Measurements from ENCODE around the gene LRRC23.

GRCh38 chr12:6867413-6868210, 37.0 kb upstream of the LRRC23 start, which contains the start of gene TPI1:
- TF ChIP-seq, protein P1, sequence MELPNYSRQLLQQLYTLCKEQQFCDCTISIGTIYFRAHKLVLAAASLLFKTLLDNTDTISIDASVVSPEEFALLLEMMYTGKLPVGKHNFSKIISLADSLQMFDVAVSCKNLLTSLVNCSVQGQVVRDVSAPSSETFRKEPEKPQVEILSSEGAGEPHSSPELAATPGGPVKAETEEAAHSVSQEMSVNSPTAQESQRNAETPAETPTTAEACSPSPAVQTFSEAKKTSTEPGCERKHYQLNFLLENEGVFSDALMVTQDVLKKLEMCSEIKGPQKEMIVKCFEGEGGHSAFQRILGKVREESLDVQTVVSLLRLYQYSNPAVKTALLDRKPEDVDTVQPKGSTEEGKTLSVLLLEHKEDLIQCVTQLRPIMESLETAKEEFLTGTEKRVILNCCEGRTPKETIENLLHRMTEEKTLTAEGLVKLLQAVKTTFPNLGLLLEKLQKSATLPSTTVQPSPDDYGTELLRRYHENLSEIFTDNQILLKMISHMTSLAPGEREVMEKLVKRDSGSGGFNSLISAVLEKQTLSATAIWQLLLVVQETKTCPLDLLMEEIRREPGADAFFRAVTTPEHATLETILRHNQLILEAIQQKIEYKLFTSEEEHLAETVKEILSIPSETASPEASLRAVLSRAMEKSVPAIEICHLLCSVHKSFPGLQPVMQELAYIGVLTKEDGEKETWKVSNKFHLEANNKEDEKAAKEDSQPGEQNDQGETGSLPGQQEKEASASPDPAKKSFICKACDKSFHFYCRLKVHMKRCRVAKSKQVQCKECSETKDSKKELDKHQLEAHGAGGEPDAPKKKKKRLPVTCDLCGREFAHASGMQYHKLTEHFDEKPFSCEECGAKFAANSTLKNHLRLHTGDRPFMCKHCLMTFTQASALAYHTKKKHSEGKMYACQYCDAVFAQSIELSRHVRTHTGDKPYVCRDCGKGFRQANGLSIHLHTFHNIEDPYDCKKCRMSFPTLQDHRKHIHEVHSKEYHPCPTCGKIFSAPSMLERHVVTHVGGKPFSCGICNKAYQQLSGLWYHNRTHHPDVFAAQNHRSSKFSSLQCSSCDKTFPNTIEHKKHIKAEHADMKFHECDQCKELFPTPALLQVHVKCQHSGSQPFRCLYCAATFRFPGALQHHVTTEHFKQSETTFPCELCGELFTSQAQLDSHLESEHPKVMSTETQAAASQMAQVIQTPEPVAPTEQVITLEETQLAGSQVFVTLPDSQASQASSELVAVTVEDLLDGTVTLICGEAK (IDR thresholded peaks at IDR 0.05) = no peak
- TF ChIP-seq, protein P1 (CRISPR knock-in tag; IDR thresholded peaks at IDR 0.05) = peak; percentile 60
- no peak for TF ChIP-seq CEBPZ (IDR thresholded peaks at IDR 0.05; ENCODE audit: low read length)
- no peak for TF ChIP-seq ZNF274 (CRISPR knock-in tag; IDR thresholded peaks at IDR 0.05)
- no peak for TF ChIP-seq ESRRA (CRISPR knock-in tag; IDR thresholded peaks at IDR 0.05; ENCODE audit: low read depth)
- TF ChIP-seq PREB (CRISPR knock-in tag; IDR thresholded peaks at IDR 0.05) = no peak
- TF ChIP-seq POLR2A (IDR thresholded peaks at IDR 0.05; ENCODE audit: insufficient read depth in 1 of 2, low read depth in 2 of 2, low read length in 2 of 2) = peak in 1 of 2 experiments; percentile 98; a peak in 2 of 4 replicates
- TF ChIP-seq ELF1 (CRISPR knock-in tag; IDR thresholded peaks at IDR 0.05) = 0 out of 2 replicates have a peak, but pooled peaks have one; percentile 47
- no peak for TF ChIP-seq EZH2 (conservative IDR thresholded peaks at IDR 0.05; ENCODE audit: low read depth, low read length)
- TF ChIP-seq ZNF543 (CRISPR knock-in tag; IDR thresholded peaks at IDR 0.05) = 0 out of 2 replicates have a peak, but pooled peaks have one; percentile 21
- no peak for TF ChIP-seq JUND (CRISPR knock-in tag; IDR thresholded peaks at IDR 0.05)
- no peak for TF ChIP-seq NFKB2 (CRISPR knock-in tag; IDR thresholded peaks at IDR 0.05; ENCODE audit: borderline replicate concordance)
- peak; percentile 83; the same call in 1 of the 2 replicates for TF ChIP-seq ZNF138 (CRISPR knock-in tag; IDR thresholded peaks at IDR 0.05; ENCODE audit: low read depth)
